ENCODE data around the gene NEB. TPM values are rescaled to one million over a fixed set of nuclear protein-coding genes. Genes with fewer than 3 reads are reported as not detected.
"Not testable (repeated sequence)": the region's sequence is repeated elsewhere in the genome, so short reads cannot be mapped to it uniquely, and the experiment has no call there.

Gene NEB
- total and polyA plus RNA-seq, 12 donors: 3.0 to 32.5 (median 7.6) TPM

GRCh38 chr2:151644580-151644979 lies 89.7 kb downstream of the NEB start:
- no peaks in the 10 kb centered on the region for H3K27me3 ChIP-seq
- WGBS, 4 donors: 91 to 97% (median 94%) methylated on average over 2 of the region's 2 CpGs
- no peak overlapping the region for H3K4me3 ChIP-seq
- no peaks in the 10 kb centered on the region for H3K36me3 ChIP-seq (replicated peaks in 1 of 2)
- no peak for TF ChIP-seq POLR2A (IDR thresholded peaks at IDR 0.05)
- TF ChIP-seq, protein P1, sequence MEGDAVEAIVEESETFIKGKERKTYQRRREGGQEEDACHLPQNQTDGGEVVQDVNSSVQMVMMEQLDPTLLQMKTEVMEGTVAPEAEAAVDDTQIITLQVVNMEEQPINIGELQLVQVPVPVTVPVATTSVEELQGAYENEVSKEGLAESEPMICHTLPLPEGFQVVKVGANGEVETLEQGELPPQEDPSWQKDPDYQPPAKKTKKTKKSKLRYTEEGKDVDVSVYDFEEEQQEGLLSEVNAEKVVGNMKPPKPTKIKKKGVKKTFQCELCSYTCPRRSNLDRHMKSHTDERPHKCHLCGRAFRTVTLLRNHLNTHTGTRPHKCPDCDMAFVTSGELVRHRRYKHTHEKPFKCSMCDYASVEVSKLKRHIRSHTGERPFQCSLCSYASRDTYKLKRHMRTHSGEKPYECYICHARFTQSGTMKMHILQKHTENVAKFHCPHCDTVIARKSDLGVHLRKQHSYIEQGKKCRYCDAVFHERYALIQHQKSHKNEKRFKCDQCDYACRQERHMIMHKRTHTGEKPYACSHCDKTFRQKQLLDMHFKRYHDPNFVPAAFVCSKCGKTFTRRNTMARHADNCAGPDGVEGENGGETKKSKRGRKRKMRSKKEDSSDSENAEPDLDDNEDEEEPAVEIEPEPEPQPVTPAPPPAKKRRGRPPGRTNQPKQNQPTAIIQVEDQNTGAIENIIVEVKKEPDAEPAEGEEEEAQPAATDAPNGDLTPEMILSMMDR (IDR thresholded peaks at IDR 0.05): no peak
- intact Hi-C loops (cut with DNase I): no loop called here
- no peak overlapping the region for H3K27ac ChIP-seq
- DNase-seq: no peak
- no peaks in the 10 kb centered on the region for H3K9me3 ChIP-seq (replicated peaks in 1 of 3)
- no peaks in the 10 kb centered on the region for H3K4me1 ChIP-seq (replicated peaks in 1 of 2)

DNA sequence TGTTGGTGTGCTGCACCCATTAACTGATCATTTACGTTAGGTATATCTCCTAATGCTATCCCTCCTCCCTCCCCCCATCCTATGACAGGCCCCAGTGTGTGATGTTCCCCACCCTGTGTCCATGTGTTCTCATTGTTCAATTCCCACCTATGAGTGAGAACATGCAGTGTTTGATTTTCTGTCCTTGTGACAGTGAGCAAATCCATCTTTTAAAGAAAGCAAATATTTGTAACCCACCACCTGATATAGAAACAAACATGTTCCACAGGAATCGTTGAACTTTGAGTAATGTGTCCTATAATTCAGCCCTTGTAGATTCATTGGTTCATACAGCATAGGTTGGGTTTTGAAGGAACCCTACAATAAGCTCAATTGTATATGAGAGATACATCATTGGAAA lies 92.4 kb downstream of the NEB start:
- H3K36me3 ChIP-seq (replicated peaks in 1 of 2); intact Hi-C loops (cut with DNase I); H3K27me3 ChIP-seq; DNase-seq; H3K9me3 ChIP-seq (replicated peaks in 1 of 3); H3K4me1 ChIP-seq (replicated peaks in 1 of 2); H3K4me3 ChIP-seq; H3K27ac ChIP-seq: not testable (repeated sequence)
- WGBS, 4 donors: 83 to 89% (median 87%) methylated on average over 2 of the region's 2 CpGs

GRCh38 chr2:151640087-151640486 lies 94.2 kb downstream of the NEB start:
- Histone ChIP-seq H3K4me3 (no peak overlapping the region), H3K27me3 (no peaks in the 10 kb centered on the region), H3K9me3 (replicated peaks in 1 of 3) (no peaks in the 10 kb centered on the region), H3K36me3 (replicated peaks in 1 of 2) (no peaks in the 10 kb centered on the region), H3K4me1 (replicated peaks in 1 of 2) (peaks cover 0 to 9% of the 10 kb centered on the region in 2 donors), H3K27ac (no peak overlapping the region)
- no peak for DNase-seq
- WGBS, 4 donors: 93 to 95% (median 93%) methylated on average over 8 to 9 of the region's 9 CpGs
- TF ChIP-seq, protein P1 (IDR thresholded peaks at IDR 0.05): no peak
- TF ChIP-seq POLR2A (IDR thresholded peaks at IDR 0.05): no peak
- intact Hi-C loops (cut with DNase I): no loop called here

DNA sequence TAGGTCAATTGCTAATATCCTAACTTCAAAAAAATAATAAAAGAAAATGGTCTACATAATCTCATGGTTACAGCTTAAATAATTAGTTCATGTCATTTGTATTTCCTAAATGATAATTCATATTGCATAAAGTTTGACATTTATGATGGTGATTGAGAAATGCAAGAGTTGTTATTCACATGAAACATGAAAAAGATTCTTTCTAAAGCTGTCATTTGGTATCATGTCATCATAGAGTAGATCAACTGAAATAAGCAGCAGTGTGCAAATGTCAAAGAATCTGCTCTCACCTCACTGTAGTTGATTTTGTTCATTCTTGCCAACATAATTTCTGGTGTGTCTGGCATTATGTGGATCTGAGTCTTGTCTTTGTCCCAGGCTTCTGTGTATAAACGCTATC lies 95.3 kb downstream of the NEB start:
- Histone ChIP-seq H3K27ac (no peak overlapping the region), H3K4me3 (no peak overlapping the region), H3K9me3 (replicated peaks in 1 of 3) (no peaks in the 10 kb centered on the region), H3K4me1 (replicated peaks in 1 of 2) (peaks cover 0 to 9% of the 10 kb centered on the region in 2 donors), H3K27me3 (no peaks in the 10 kb centered on the region), H3K36me3 (replicated peaks in 1 of 2) (no peaks in the 10 kb centered on the region)
- no peak for DNase-seq
- no peak for TF ChIP-seq POLR2A (IDR thresholded peaks at IDR 0.05)
- TF ChIP-seq, protein P1 (IDR thresholded peaks at IDR 0.05): no peak
- 84 to 89% (median 85%) methylated on average over 1 of the region's 1 CpG for WGBS, 4 donors
- intact Hi-C loops (cut with DNase I): no loop called here

GRCh38 chr2:151638191-151638933 lies 95.9 kb downstream of the NEB start:
- DNase-seq: peak in 3 of 7 donors; percentile 11 to 24 (median 18)
- 27 to 37% (median 30%) methylated on average over 4 of the region's 4 CpGs for WGBS, 4 donors
- Histone ChIP-seq H3K27me3 (no peaks in the 10 kb centered on the region), H3K27ac (peak overlapping the region in 2 of 5 donors; percentile 27 to 40), H3K9me3 (replicated peaks in 1 of 3) (no peaks in the 10 kb centered on the region), H3K4me1 (replicated peaks in 1 of 2) (peaks cover 0 to 9% of the 10 kb centered on the region in 2 donors), H3K36me3 (replicated peaks in 1 of 2) (no peaks in the 10 kb centered on the region), H3K4me3 (peak overlapping the region in 1 of 4 donors; percentile 15)
- intact Hi-C loops (cut with DNase I): no loop called here
- TF ChIP-seq, protein P1 (IDR thresholded peaks at IDR 0.05): no peak
- TF ChIP-seq POLR2A (IDR thresholded peaks at IDR 0.05): no peak
